HepG2 (cell line): Measurements from ENCODE around the gene CCDC57. TPM values are rescaled to one million over a fixed set of nuclear protein-coding genes. Genes with fewer than 3 reads are reported as not detected.
A peak's percentile ranks its signal among the peaks of the same experiment; 100 is the strongest.

Experiments
- ARID3A ChIP-seq: IDR thresholded peaks from 2 replicates; pipeline ENCODE4 v1.6.1; 2012; ENCODE audit warnings: low read depth, low read length, improper control_type of control experiment
- ASH2L ChIP-seq: fragments of 300-600, 200-600 bp; sonication (generic); IDR thresholded peaks from 2 replicates; pipeline ENCODE4 v1.7.0; 2017; ENCODE audit warnings: low read depth, mild to moderate bottlenecking, moderate library complexity, mixed read lengths, low read length; ENCODE audit not compliant: insufficient read length
- ETV5 ChIP-seq: IDR thresholded peaks from 2 replicates; pipeline ENCODE4 v1.6.1; 2018; ENCODE audit warnings: missing biosample characterization, missing genetic modification reagents, inconsistent platforms, borderline replicate concordance
- FOXA1 ChIP-seq, 2 experiments: fragments of 450-650 bp in 1 of 2; sonication (generic) in 1 of 2; formaldehyde crosslinking in 1 of 2; IDR thresholded peaks; 2 replicates each; pipeline versions ENCODE4 v1.4.0 to v1.6.1; 2016 to 2020; ENCODE audit warnings: missing genetic modification reagents in 1 of 2
- GATAD1 ChIP-seq: IDR thresholded peaks from 2 replicates; pipeline ENCODE4 v1.6.1; 2016; ENCODE audit warnings: missing genetic modification reagents, missing compliant biosample characterization
- GPN1 ChIP-seq: sonication (generic); formaldehyde crosslinking; IDR thresholded peaks from 2 replicates; pipeline ENCODE4 v1.5.1; 2020; ENCODE audit warnings: missing genetic modification reagents, borderline replicate concordance
- MTERF4 ChIP-seq: sonication (generic); formaldehyde crosslinking; IDR thresholded peaks from 2 replicates; pipeline ENCODE4 v1.8.0; 2023; ENCODE audit warnings: mild to moderate bottlenecking, missing genetic modification reagents
- PHB2 ChIP-seq: fragments of 450-650 bp; IDR thresholded peaks from 2 replicates; pipeline ENCODE4 v1.6.1; 2018; ENCODE audit not compliant: partially characterized antibody
- PHF5A ChIP-seq: IDR thresholded peaks from one replicate; pipeline ENCODE4 v1.6.1; 2018; ENCODE audit warnings: low read depth, missing genetic modification reagents; ENCODE audit not compliant: unreplicated experiment
- POLR2A ChIP-seq, 2 experiments: IDR thresholded peaks; 2 replicates each; pipeline ENCODE4 v1.6.1; 2011; ENCODE audit warnings: low read depth in 2 of 2, low read length in 2 of 2, mild to moderate bottlenecking in 1 of 2, moderate library complexity in 1 of 2; ENCODE audit not compliant: insufficient read depth in 1 of 2
- XBP1 ChIP-seq: sonication (generic); formaldehyde crosslinking; IDR thresholded peaks from 2 replicates; pipeline ENCODE4 v1.5.0; 2020; ENCODE audit warnings: missing genetic modification reagents
- ZFP82 ChIP-seq: sonication (generic); formaldehyde crosslinking; IDR thresholded peaks from 2 replicates; pipeline ENCODE4 v1.5.1; 2020; ENCODE audit warnings: mild to moderate bottlenecking, missing genetic modification reagents, borderline replicate concordance
- ZMYM4 ChIP-seq: sonication (generic); formaldehyde crosslinking; IDR thresholded peaks from 2 replicates; pipeline ENCODE4 v1.8.1; 2023; ENCODE audit warnings: mild to moderate bottlenecking, missing genetic modification reagents
- ZNF543 ChIP-seq: sonication (generic); formaldehyde crosslinking; IDR thresholded peaks from 2 replicates; pipeline ENCODE4 v1.4.0; 2020; ENCODE audit warnings: mild to moderate bottlenecking, missing genetic modification reagents
- ZNF572 ChIP-seq: sonication (generic); formaldehyde crosslinking; IDR thresholded peaks from 2 replicates; pipeline ENCODE4 v1.5.1; 2020; ENCODE audit warnings: mild to moderate bottlenecking, missing genetic modification reagents
- ZNF646 ChIP-seq: sonication (generic); formaldehyde crosslinking; IDR thresholded peaks from 2 replicates; pipeline ENCODE4 v1.9.0; 2021; ENCODE audit warnings: mild to moderate bottlenecking, missing genetic modification reagents
- ZNF709 ChIP-seq: sonication (generic); formaldehyde crosslinking; IDR thresholded peaks from 2 replicates; pipeline ENCODE4 v1.5.0; 2020; ENCODE audit warnings: mild to moderate bottlenecking, missing genetic modification reagents
- ZNF768 ChIP-seq: sonication (generic); formaldehyde crosslinking; IDR thresholded peaks from 2 replicates; pipeline ENCODE4 v1.4.0; 2020; ENCODE audit warnings: missing genetic modification reagents
- polyA plus RNA-seq, 8 experiments: library from polyadenylated mRNA; depleted of rRNA in 3 of 8; stranded (reverse) in 7 of 8; unstranded in 1 of 8; fragments of >200 nt; fragmentation: Illumina TruSeq in 4 of 8; extraction: Trizol in 4 of 8; gene quantifications; 2 replicates each; pipeline versions ENCODE4 v1.2.1 to v1.2.3, GENCODE V29; 2011 to 2016; ENCODE audit warnings: low read depth in 4 of 8, missing spikeins in 1 of 8, mixed read lengths in 1 of 8; ENCODE audit not compliant: insufficient read depth in 1 of 8
- total RNA-seq, 5 experiments: library from RNA; depleted of rRNA; stranded (reverse); fragments of >200 nt; fragmentation: Illumina TruSeq; extraction: Trizol; gene quantifications; 2 replicates each; pipeline ENCODE4 v1.2.3, GENCODE V29; 2016; ENCODE audit warnings: low read depth in 1 of 5
- TF ChIP-seq, protein P1 (sequence below): sonication (generic); formaldehyde crosslinking; conservative IDR thresholded peaks from 2 replicates; pipeline ENCODE4 v1.8.0; 2022; ENCODE audit warnings: missing genetic modification reagents

CCDC57 gene
- total and polyA plus RNA-seq, 2 of the 13 experiments (the other 11 are each of a cell fraction or from before 2014, with no cell fraction given) = 59.3 to 59.9 TPM

DNA sequence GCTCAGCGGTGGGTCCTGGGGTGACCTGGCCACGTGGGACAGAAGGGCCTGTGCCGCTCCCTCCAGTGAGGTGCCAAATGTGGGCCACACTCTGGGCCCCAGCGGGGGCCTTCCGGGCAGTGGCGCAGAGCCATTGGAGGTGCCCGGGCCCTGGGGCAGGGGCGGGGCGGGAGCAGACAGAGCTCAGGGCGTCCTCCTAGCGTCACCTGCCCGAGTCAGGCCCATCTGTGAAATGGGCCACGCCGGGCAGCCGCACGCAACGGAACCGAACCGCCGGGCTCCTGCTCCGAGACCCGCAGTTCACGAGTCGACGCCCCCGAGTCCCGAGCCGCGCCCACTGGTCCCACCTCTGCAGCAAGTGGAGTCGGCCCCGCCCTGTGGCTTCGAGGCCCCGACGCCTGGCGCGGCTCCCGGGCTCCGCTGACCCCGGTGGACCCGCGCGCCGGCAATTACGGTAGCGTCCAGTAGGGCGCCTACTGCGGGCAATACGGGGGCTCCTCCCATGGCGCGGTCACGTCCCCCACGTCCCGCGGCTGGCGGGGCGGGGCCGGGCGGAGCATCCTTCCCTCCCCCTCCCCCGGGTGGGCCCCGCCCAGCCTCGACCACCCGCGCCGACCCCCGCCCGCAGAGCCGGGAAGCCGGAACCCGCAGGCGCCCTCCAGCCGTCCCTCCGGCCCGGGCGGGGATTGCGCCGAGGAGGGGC, 18.1 kb upstream of the CCDC57 start (continued):
- TF ChIP-seq PHF5A (CRISPR knock-in tag) (peak; percentile 38), ZNF572 (CRISPR knock-in tag) (no peak), ZNF768 (peak; percentile 82; the same call in 1 of the 2 replicates), ZNF543 (peak; percentile 88), ASH2L (peak; percentile 52), ZFP82 (CRISPR knock-in tag) (peak; percentile 67; the same call in 1 of the 2 replicates), ZNF709 (CRISPR knock-in tag) (peak; percentile 88), XBP1 (peak; percentile 62), ZNF646 (CRISPR knock-in tag) (peak; percentile 26), FOXA1 (IDR thresholded peaks at IDR 0.05) (no peak), FOXA1 (CRISPR knock-in tag; IDR thresholded peaks at IDR 0.05) (peak; percentile 45), POLR2A (IDR thresholded peaks at IDR 0.05; ENCODE audit: insufficient read depth in 1 of 2, low read depth in 2 of 2, low read length in 2 of 2) (no peak; a peak in 1 of 4 replicates), GATAD1 (CRISPR knock-in tag) (peak; percentile 68), MTERF4 (peak; percentile 86), ETV5 (CRISPR knock-in tag) (no peak; the same call in 1 of the 2 replicates), ARID3A (no peak), PHB2 (no peak), ZMYM4 (CRISPR knock-in tag) (no peak; the same call in 1 of the 2 replicates), GPN1 (0 out of 2 replicates have a peak, but pooled peaks have one; percentile 57)
- TF ChIP-seq, protein P1, sequence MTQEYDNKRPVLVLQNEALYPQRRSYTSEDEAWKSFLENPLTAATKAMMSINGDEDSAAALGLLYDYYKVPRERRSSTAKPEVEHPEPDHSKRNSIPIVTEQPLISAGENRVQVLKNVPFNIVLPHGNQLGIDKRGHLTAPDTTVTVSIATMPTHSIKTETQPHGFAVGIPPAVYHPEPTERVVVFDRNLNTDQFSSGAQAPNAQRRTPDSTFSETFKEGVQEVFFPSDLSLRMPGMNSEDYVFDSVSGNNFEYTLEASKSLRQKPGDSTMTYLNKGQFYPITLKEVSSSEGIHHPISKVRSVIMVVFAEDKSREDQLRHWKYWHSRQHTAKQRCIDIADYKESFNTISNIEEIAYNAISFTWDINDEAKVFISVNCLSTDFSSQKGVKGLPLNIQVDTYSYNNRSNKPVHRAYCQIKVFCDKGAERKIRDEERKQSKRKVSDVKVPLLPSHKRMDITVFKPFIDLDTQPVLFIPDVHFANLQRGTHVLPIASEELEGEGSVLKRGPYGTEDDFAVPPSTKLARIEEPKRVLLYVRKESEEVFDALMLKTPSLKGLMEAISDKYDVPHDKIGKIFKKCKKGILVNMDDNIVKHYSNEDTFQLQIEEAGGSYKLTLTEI = no peak
